HepG2 (cell line): Measurements from ENCODE around the gene ANXA6. TPM values are rescaled to one million over a fixed set of nuclear protein-coding genes. Genes with fewer than 3 reads are reported as not detected.

Experiments
- ATAC-seq: fragments of 200-7000 bp; cut with Tn5 transposase; 3 replicates; pipeline ENCODE4 v1.9.1; 2020; ENCODE audit warnings: mild to moderate bottlenecking, moderate library complexity
- BruUV-seq: library from RNA; stranded (reverse); fragments of 400-500 nt; replicated peaks from 2 replicates; lab custom pipeline; 2021; lab: Mats Ljungman, UMichigan
- CTCF ChIA-PET: fragments of 300-600 bp; formaldehyde crosslinking; extraction: SDS; loops from one replicate; lab custom pipeline; 2021; ENCODE audit warnings: low total read pairs, inconsistent platforms, low intra/inter-chr PET ratio; lab: Yijun Ruan, JAX
- POLR2A ChIA-PET: fragments of 350-600 bp; sonication (Branson Sonifier 250); formaldehyde crosslinking; loops from one replicate; lab custom pipeline; 2020; ENCODE audit warnings: antibody characterized with exemption, inconsistent platforms; lab: Yijun Ruan, JAX
- DNase-seq: peaks from one replicate; pipeline ENCODE4 v3.0.0-alpha.2; 2015; ENCODE audit warnings: low spot score
- FAIRE-seq: peaks from 3 replicates; lab custom pipeline; 2011; peaks lifted over from hg19 to GRCh38; lab: Jason Lieb, UNC
- H2AFZ ChIP-seq: one replicate; pipeline ENCODE4 v1.6.1; 2011; ENCODE audit warnings: low read length, inconsistent platforms
- H3K27ac ChIP-seq: fragments of 300-600 bp; 3 replicates; pipeline ENCODE4 v1.8.0; 2011; ENCODE audit warnings: mixed run types, mild to moderate bottlenecking, mixed read lengths, low read length, inconsistent platforms; ENCODE audit not compliant: insufficient read depth; ENCODE audit errors: extremely low read length
- H3K27me3 ChIP-seq, 2 experiments: fragments of 200-600 bp in 1 of 2; 2 replicates in 1 of 2; 3 replicates in 1 of 2; pipeline versions ENCODE4 v1.6.0 to v1.8.0; 2011; ENCODE audit warnings: low read length in 2 of 2, mild to moderate bottlenecking in 2 of 2, moderate library complexity in 2 of 2, inconsistent platforms in 1 of 2; ENCODE audit not compliant: insufficient read depth in 2 of 2, control insufficient read depth in 1 of 2
- H3K36me3 ChIP-seq, 2 experiments: fragments of 200-600 bp in 1 of 2; replicated peaks in 1 of 2; 2 replicates in 1 of 2; 3 replicates in 1 of 2; pipeline versions ENCODE4 v1.5.1 to v1.8.0; 2011; ENCODE audit warnings: low read length in 2 of 2, inconsistent platforms in 1 of 2; ENCODE audit not compliant: insufficient read depth in 2 of 2, control insufficient read depth in 1 of 2
- H3K4me1 ChIP-seq: 2 replicates; pipeline ENCODE4 v1.5.1; 2012; ENCODE audit warnings: low read length, inconsistent platforms; ENCODE audit not compliant: insufficient read depth
- H3K4me2 ChIP-seq: 2 replicates; pipeline ENCODE4 v1.6.0; 2011; ENCODE audit warnings: low read depth, low read length, inconsistent platforms
- H3K4me3 ChIP-seq, 3 experiments: fragments of 200-600 bp in 1 of 3; sonication (generic), shearing (Covaris generic) in 1 of 3; replicated peaks in 1 of 3; 2 replicates each; pipeline ENCODE4 v1.5.1; 2011 to 2016; ENCODE audit warnings: low read length in 3 of 3, inconsistent platforms in 2 of 3, low read depth in 2 of 3, mild to moderate bottlenecking in 2 of 3, control low read depth in 1 of 3, mixed read lengths in 1 of 3; ENCODE audit not compliant: insufficient read depth in 1 of 3
- H3K79me2 ChIP-seq: one replicate; pipeline ENCODE4 v1.6.1; 2011; ENCODE audit warnings: low read length, inconsistent platforms; ENCODE audit not compliant: insufficient read depth
- H3K9ac ChIP-seq: 2 replicates; pipeline ENCODE4 v1.6.0; 2011; ENCODE audit warnings: mild to moderate bottlenecking, low read depth, low read length, inconsistent platforms; ENCODE audit not compliant: insufficient read depth
- H3K9me3 ChIP-seq: 2 replicates; pipeline ENCODE4 v1.5.1; 2012; ENCODE audit warnings: mild to moderate bottlenecking, low read length
- H4K20me1 ChIP-seq: 2 replicates; pipeline ENCODE4 v1.6.0; 2011; ENCODE audit warnings: inconsistent platforms, mild to moderate bottlenecking, low read length, moderate library complexity; ENCODE audit not compliant: insufficient read depth
- CAMTA2 ChIP-seq: sonication (generic); formaldehyde crosslinking; IDR thresholded peaks from 2 replicates; pipeline ENCODE4 v1.4.0; 2020; ENCODE audit warnings: mild to moderate bottlenecking, missing genetic modification reagents, borderline replicate concordance
- HOXA9 ChIP-seq: sonication (generic); formaldehyde crosslinking; IDR thresholded peaks from 2 replicates; pipeline ENCODE4 v1.8.1; 2022; ENCODE audit warnings: missing genetic modification reagents, mild to moderate bottlenecking, moderate library complexity, borderline replicate concordance
- RARG ChIP-seq: sonication (generic); formaldehyde crosslinking; IDR thresholded peaks from 2 replicates; pipeline ENCODE4 v1.4.0; 2020; ENCODE audit warnings: low read depth, mild to moderate bottlenecking, missing genetic modification reagents
- REL ChIP-seq: sonication (generic); formaldehyde crosslinking; conservative IDR thresholded peaks from 2 replicates; pipeline ENCODE4 v1.8.0; 2022; ENCODE audit warnings: mild to moderate bottlenecking, missing genetic modification reagents, moderate library complexity
- SIN3B ChIP-seq: fragments of 150-350 bp; IDR thresholded peaks from 2 replicates; pipeline ENCODE4 v1.6.1; 2014; ENCODE audit warnings: low read length
- TOE1 ChIP-seq: sonication (generic); formaldehyde crosslinking; IDR thresholded peaks from 2 replicates; pipeline ENCODE4 v1.4.0; 2020; ENCODE audit warnings: mild to moderate bottlenecking, missing genetic modification reagents
- ZNF34 ChIP-seq: sonication (generic); formaldehyde crosslinking; IDR thresholded peaks from 2 replicates; pipeline ENCODE4 v1.4.0; 2020; ENCODE audit warnings: mild to moderate bottlenecking, missing genetic modification reagents, borderline replicate concordance
- ZNF746 ChIP-seq: sonication (generic); formaldehyde crosslinking; IDR thresholded peaks from 2 replicates; pipeline ENCODE4 v1.8.0; 2022; ENCODE audit warnings: mild to moderate bottlenecking, missing genetic modification reagents
- WGBS: methylation state at CpG from one replicate; pipeline ENCODE4 v1.1.6; 2017; ENCODE audit warnings: low lambda C conversion rate; 5-methylcytosine and 5-hydroxymethylcytosine counted together
- in situ Hi-C: cut with HindIII; loops from 2 replicates; pipeline ENCODE4 v1.10.0; 2017; ENCODE audit warnings: low pct_unique_long_range_greater_than_20kb; ENCODE audit not compliant: extremely low pct_ligation_motif_present
- intact Hi-C: fragments of 100-400 bp; cut with micrococcal nuclease; formaldehyde crosslinking; loops from one replicate; pipeline ENCODE4 v1.10.0; 2022; ENCODE audit not compliant: unreplicated experiment
- polyA plus RNA-seq, 8 experiments: library from polyadenylated mRNA; depleted of rRNA in 3 of 8; stranded (reverse) in 7 of 8; unstranded in 1 of 8; fragments of >200 nt; fragmentation: Illumina TruSeq in 4 of 8; extraction: Trizol in 4 of 8; gene quantifications; 2 replicates each; pipeline versions ENCODE4 v1.2.1 to v1.2.3, GENCODE V29; 2011 to 2016; ENCODE audit warnings: low read depth in 4 of 8, missing spikeins in 1 of 8, mixed read lengths in 1 of 8; ENCODE audit not compliant: insufficient read depth in 1 of 8
- total RNA-seq, 5 experiments: library from RNA; depleted of rRNA; stranded (reverse); fragments of >200 nt; fragmentation: Illumina TruSeq; extraction: Trizol; gene quantifications; 2 replicates each; pipeline ENCODE4 v1.2.3, GENCODE V29; 2016; ENCODE audit warnings: low read depth in 1 of 5
- TF ChIP-seq, protein P1 (sequence below): sonication (generic); formaldehyde crosslinking; IDR thresholded peaks from 2 replicates; pipeline ENCODE4 v1.4.0; 2020; ENCODE audit warnings: mild to moderate bottlenecking, missing genetic modification reagents
- TF ChIP-seq, protein P2 (sequence below): IDR thresholded peaks from 2 replicates; pipeline ENCODE4 v1.6.1; 2016; ENCODE audit warnings: control low read depth

The ANXA6 gene
- total and polyA plus RNA-seq, 2 of the 13 experiments (the other 11 are each of a cell fraction or from before 2014, with no cell fraction given) = 103 to 125 TPM

DNA sequence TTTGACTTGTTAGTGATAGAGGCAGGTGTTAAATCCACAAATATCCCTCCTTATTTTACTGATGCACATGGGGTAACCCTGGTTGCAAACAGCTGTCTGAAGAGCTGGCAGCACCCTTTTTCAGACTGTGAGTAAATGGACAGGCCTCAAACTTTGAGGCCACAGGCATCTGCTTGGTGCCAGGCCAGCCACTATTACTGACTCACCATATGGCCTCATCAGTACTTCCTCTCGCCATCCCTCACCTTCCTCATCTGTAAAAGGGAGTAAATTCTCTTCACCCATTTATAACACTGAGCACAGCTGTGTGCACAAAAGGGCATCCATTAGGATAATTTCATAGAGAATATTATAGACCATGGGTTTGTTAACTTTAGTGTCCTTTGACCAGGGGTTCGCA lies 64.8 kb downstream of the ANXA6 start:
- Histone ChIP-seq H2AFZ (no peak overlapping the region), H3K4me1 (peaks cover 49% of the 10 kb centered on the region), H3K27me3 (no peaks in the 10 kb centered on the region; a peak in 1 of 5 replicates), H4K20me1 (no peaks in the 10 kb centered on the region), H3K9ac (no peak overlapping the region), H3K79me2 (no peaks in the 10 kb centered on the region), H3K27ac (no peak overlapping the region), H3K9me3 (no peaks in the 10 kb centered on the region), H3K4me2 (no peak overlapping the region), H3K4me3 (no peak overlapping the region), H3K36me3 (no peaks in the 10 kb centered on the region)
- in situ Hi-C loops = no loop called here
- DNase-seq = no peak
- TF ChIP-seq SIN3B = no peak
- no peak for TF ChIP-seq RARG (CRISPR knock-in tag)
- TF ChIP-seq, protein P1, sequence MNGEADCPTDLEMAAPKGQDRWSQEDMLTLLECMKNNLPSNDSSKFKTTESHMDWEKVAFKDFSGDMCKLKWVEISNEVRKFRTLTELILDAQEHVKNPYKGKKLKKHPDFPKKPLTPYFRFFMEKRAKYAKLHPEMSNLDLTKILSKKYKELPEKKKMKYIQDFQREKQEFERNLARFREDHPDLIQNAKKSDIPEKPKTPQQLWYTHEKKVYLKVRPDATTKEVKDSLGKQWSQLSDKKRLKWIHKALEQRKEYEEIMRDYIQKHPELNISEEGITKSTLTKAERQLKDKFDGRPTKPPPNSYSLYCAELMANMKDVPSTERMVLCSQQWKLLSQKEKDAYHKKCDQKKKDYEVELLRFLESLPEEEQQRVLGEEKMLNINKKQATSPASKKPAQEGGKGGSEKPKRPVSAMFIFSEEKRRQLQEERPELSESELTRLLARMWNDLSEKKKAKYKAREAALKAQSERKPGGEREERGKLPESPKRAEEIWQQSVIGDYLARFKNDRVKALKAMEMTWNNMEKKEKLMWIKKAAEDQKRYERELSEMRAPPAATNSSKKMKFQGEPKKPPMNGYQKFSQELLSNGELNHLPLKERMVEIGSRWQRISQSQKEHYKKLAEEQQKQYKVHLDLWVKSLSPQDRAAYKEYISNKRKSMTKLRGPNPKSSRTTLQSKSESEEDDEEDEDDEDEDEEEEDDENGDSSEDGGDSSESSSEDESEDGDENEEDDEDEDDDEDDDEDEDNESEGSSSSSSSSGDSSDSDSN (CRISPR knock-in tag) = no peak
- TF ChIP-seq ZNF746 (CRISPR knock-in tag) = no peak
- TF ChIP-seq TOE1 (CRISPR knock-in tag) = no peak
- no peak for TF ChIP-seq ZNF34 (CRISPR knock-in tag)
- no peak for TF ChIP-seq REL (CRISPR knock-in tag)
- no peak for TF ChIP-seq HOXA9 (CRISPR knock-in tag)
- no peak for TF ChIP-seq CAMTA2 (CRISPR knock-in tag)
- TF ChIP-seq, protein P2, sequence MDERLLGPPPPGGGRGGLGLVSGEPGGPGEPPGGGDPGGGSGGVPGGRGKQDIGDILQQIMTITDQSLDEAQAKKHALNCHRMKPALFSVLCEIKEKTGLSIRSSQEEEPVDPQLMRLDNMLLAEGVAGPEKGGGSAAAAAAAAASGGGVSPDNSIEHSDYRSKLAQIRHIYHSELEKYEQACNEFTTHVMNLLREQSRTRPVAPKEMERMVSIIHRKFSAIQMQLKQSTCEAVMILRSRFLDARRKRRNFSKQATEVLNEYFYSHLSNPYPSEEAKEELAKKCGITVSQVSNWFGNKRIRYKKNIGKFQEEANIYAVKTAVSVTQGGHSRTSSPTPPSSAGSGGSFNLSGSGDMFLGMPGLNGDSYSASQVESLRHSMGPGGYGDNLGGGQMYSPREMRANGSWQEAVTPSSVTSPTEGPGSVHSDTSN = no peak
- intact Hi-C loops = no loop called here
- POLR2A ChIA-PET = interaction anchor here (1.9 kb wide), 1 partner anchor 11 kb away, joined by 7 read pairs; the partner anchor contains the start of gene TNIP1
- no TSS peak for BruUV-seq
- WGBS = 47% methylated on average over 2 of the region's 2 CpGs
- FAIRE-seq = no peak
- ATAC-seq = no peak
- CTCF ChIA-PET = no interaction called here
